ENCODE measurements around the gene TRIP4.

- no peak for TF ChIP-seq RB1 (IDR thresholded peaks at IDR 0.05; ENCODE audit: low read depth)
- TF ChIP-seq ATF1 (CRISPR knock-in tag; IDR thresholded peaks at IDR 0.05) = no peak
- TF ChIP-seq ATF1 (tag; IDR thresholded peaks at IDR 0.05) = no peak
- no peak for TF ChIP-seq POLR2A (conservative IDR thresholded peaks at IDR 0.05)
- no peak for TF ChIP-seq ZNF589 (CRISPR knock-in tag; IDR thresholded peaks at IDR 0.05; ENCODE audit: low read depth)
- no peak for TF ChIP-seq HDAC2 (IDR thresholded peaks at IDR 0.05)
- TF ChIP-seq ZBTB43 (CRISPR knock-in tag; IDR thresholded peaks at IDR 0.05) = no peak
- no peak for TF ChIP-seq PHB2 (IDR thresholded peaks at IDR 0.05; ENCODE audit: low read depth)
- no peak for TF ChIP-seq GATA2 (CRISPR knock-in tag; IDR thresholded peaks at IDR 0.05)
- TF ChIP-seq NFE2L1 (tag; IDR thresholded peaks at IDR 0.05; ENCODE audit: borderline replicate concordance, low read depth) = no peak
- no peak for TF ChIP-seq ZNF253 (CRISPR knock-in tag; conservative IDR thresholded peaks at IDR 0.05)
Measured at GRCh38 chr15:64443016-64443415, 55.4 kb downstream of the TRIP4 start.

Measured in K562 (cell line).